GM12878 (cell line): ENCODE measurements around the gene PKD1L1. TPM values are rescaled to one million over a fixed set of nuclear protein-coding genes. Genes with fewer than 3 reads are reported as not detected.
"Not testable (repeated sequence)": the region's sequence is repeated elsewhere in the genome, so short reads cannot be mapped to it uniquely, and the experiment has no call there.

Experiments
- ATAC-seq: fragments of 200-7000 bp; cut with Tn5 transposase; 3 replicates; pipeline ENCODE4 v1.9.1; 2020; ENCODE audit warnings: mild to moderate bottlenecking, moderate library complexity
- BruUV-seq: library from RNA; stranded (reverse); fragments of 400-500 nt; replicated peaks from 2 replicates; lab custom pipeline; 2021; lab: Mats Ljungman, UMichigan
- CTCF ChIA-PET: fragments of 300-600 bp; sonication (Branson Sonifier 250); formaldehyde crosslinking; extraction: SDS; loops from one replicate; lab custom pipeline; 2021; ENCODE audit warnings: inconsistent platforms; lab: Yijun Ruan, JAX
- POLR2A ChIA-PET: fragments of 350-600 bp; formaldehyde crosslinking; extraction: SDS; loops from one replicate; lab custom pipeline; 2021; ENCODE audit warnings: inconsistent platforms; lab: Charles Lee
- RAD21 ChIA-PET: fragments of 300-600 bp; sonication (Branson Sonifier 250); formaldehyde crosslinking; loops from one replicate; lab custom pipeline; 2023; ENCODE audit warnings: antibody characterized with exemption; ENCODE audit not compliant: unreplicated experiment; lab: Charles Lee
- SMC1A ChIA-PET: fragments of 300-600 bp; sonication (Branson Sonifier 250); formaldehyde crosslinking; loops from one replicate; lab custom pipeline; 2023; ENCODE audit not compliant: unreplicated experiment, uncharacterized antibody; lab: Charles Lee
- DNase-seq: peaks from one replicate; pipeline ENCODE4 v3.0.0-alpha.2; 2011; ENCODE audit warnings: low read depth, low spot score
- FAIRE-seq: peaks from 3 replicates; lab custom pipeline; 2011; peaks lifted over from hg19 to GRCh38; lab: Jason Lieb, UNC
- H2AFZ ChIP-seq: 2 replicates; pipeline ENCODE4 v1.6.0; 2011; ENCODE audit warnings: low read depth, low read length, control low read depth; ENCODE audit not compliant: control insufficient read depth
- H3K27ac ChIP-seq: 2 replicates; pipeline ENCODE4 v1.5.1; 2011; ENCODE audit warnings: control low read depth; ENCODE audit not compliant: control insufficient read depth, insufficient read depth
- H3K27me3 ChIP-seq, 2 experiments: replicated peaks in 1 of 2; 2 replicates each; pipeline versions ENCODE4 v1.6.0 to v1.6.1; 2011; ENCODE audit warnings: low read length in 1 of 2; ENCODE audit not compliant: control insufficient read depth in 2 of 2, insufficient read depth in 2 of 2
- H3K36me3 ChIP-seq, 2 experiments: 2 replicates each; pipeline ENCODE4 v1.5.1; 2011; ENCODE audit warnings: low read length in 1 of 2; ENCODE audit not compliant: control insufficient read depth in 2 of 2, insufficient read depth in 2 of 2
- H3K4me1 ChIP-seq: 2 replicates; pipeline ENCODE4 v1.6.1; 2011; ENCODE audit warnings: mild to moderate bottlenecking, low read length, moderate library complexity, mixed read lengths; ENCODE audit not compliant: control insufficient read depth, insufficient read depth
- H3K4me2 ChIP-seq: 2 replicates; pipeline ENCODE4 v1.6.0; 2011; ENCODE audit warnings: control low read depth; ENCODE audit not compliant: control insufficient read depth, insufficient read depth
- H3K4me3 ChIP-seq: fragments of 200-600 bp; sonication (generic); 2 replicates; pipeline ENCODE4 v1.5.1; 2016
- H3K79me2 ChIP-seq: 2 replicates; pipeline ENCODE4 v1.6.0; 2011; ENCODE audit warnings: low read length; ENCODE audit not compliant: control insufficient read depth, insufficient read depth
- H3K9ac ChIP-seq: 2 replicates; pipeline ENCODE4 v1.8.0; 2011; ENCODE audit warnings: low read length, control low read depth, mixed read lengths; ENCODE audit not compliant: control insufficient read depth, insufficient read depth
- H3K9me3 ChIP-seq: replicated peaks from 3 replicates; pipeline ENCODE4 v1.5.1; 2011; ENCODE audit warnings: mild to moderate bottlenecking, low read length; ENCODE audit not compliant: control insufficient read depth, insufficient read depth
- H4K20me1 ChIP-seq: 2 replicates; pipeline ENCODE4 v1.6.0; 2011; ENCODE audit not compliant: control insufficient read depth, insufficient read depth
- CBFB ChIP-seq: IDR thresholded peaks from 2 replicates; pipeline ENCODE4 v1.6.1; 2016; ENCODE audit warnings: antibody characterized with exemption, low read depth
- CTCF ChIP-seq, 3 experiments: IDR thresholded peaks in 2 of 3; conservative IDR thresholded peaks in 1 of 3; 2 replicates each; pipeline ENCODE4 v1.5.1; 2011; ENCODE audit warnings: low read depth in 3 of 3, low read length in 3 of 3, mild to moderate bottlenecking in 3 of 3, control low read depth in 2 of 3, moderate library complexity in 2 of 3, inconsistent platforms in 1 of 3, mixed read lengths in 1 of 3; ENCODE audit not compliant: control insufficient read depth in 2 of 3, insufficient read depth in 1 of 3; ENCODE audit errors: extremely low read depth in 1 of 3
- KLF5 ChIP-seq: fragments of 450-650 bp; IDR thresholded peaks from 2 replicates; pipeline ENCODE4 v1.6.1; 2014; ENCODE audit warnings: mild to moderate bottlenecking; ENCODE audit not compliant: partially characterized antibody
- WGBS: methylation state at CpG from one replicate; pipeline ENCODE4 v1.1.6; 2016; ENCODE audit warnings: low lambda C conversion rate; ENCODE audit not compliant: insufficient replicate concordance, insufficient coverage; ENCODE audit errors: missing lambda C conversion rate; 5-methylcytosine and 5-hydroxymethylcytosine counted together
- in situ Hi-C: fragments of 300-500 bp; cut with MboI; formaldehyde crosslinking; loops from 9 replicates; pipeline ENCODE4 v1.14.3; 2018; ENCODE audit warnings: mixed read lengths
- intact Hi-C: fragments of 100-400 bp; cut with micrococcal nuclease; formaldehyde crosslinking; loops from one replicate; pipeline ENCODE4 v1.14.2; 2022; ENCODE audit not compliant: unreplicated experiment
- polyA plus RNA-seq, 11 experiments: library from polyadenylated mRNA; depleted of rRNA in 4 of 11; unstranded in 6 of 11; stranded (reverse) in 5 of 11; fragments of >200 nt; fragmentation: Nextera tagmentation in 4 of 11; fragmentation: Illumina TruSeq in 1 of 11; extraction: Ambion mirVana in 4 of 11; extraction: Trizol in 1 of 11; gene quantifications; 1 replicate in 1 of 11; 2 replicates in 10 of 11; pipeline versions ENCODE4 v1.2.1 to v1.2.3, GENCODE V29; 2011 to 2016; ENCODE audit warnings: inconsistent platforms in 2 of 11, missing spikeins in 2 of 11, low read depth in 1 of 11
- total RNA-seq, 4 experiments: library from RNA; depleted of rRNA in 3 of 4; stranded (reverse); fragments of >200 nt in 3 of 4; fragmentation: Illumina TruSeq in 1 of 4; extraction: Trizol in 1 of 4; gene quantifications; 2 replicates each; pipeline versions ENCODE4 v1.2.1 to v1.2.3, GENCODE V29; 2013 to 2021

PKD1L1 gene
- total and polyA plus RNA-seq, 10 of the 15 experiments (the other 5 are each of a cell fraction or from before 2014, with no cell fraction given) = under 0.01 to 0.05 (median 0.02) TPM; not detected in 3

GRCh38 chr7:47989607-47990400 lies 41.5 kb upstream of the PKD1L1 start:
- SMC1A ChIA-PET = interaction anchor here (0.8 to 2.7 kb wide), 4 partner anchors 7 to 120 kb away, joined by 3 to 41 read pairs (median 13); no protein-coding TSS in a partner anchor
- 64% methylated on average over 10 of the region's 10 CpGs for WGBS
- POLR2A ChIA-PET, FAIRE-seq, H3K27ac ChIP-seq, ATAC-seq, H3K9ac ChIP-seq, H3K36me3 ChIP-seq, H3K4me2 ChIP-seq, H4K20me1 ChIP-seq, BruUV-seq, DNase-seq, H2AFZ ChIP-seq, H3K9me3 ChIP-seq, H3K4me3 ChIP-seq, H3K4me1 ChIP-seq, H3K79me2 ChIP-seq, H3K27me3 ChIP-seq: not testable (repeated sequence)
- in situ Hi-C loops (loop anchor here (5.0 kb wide), 1 partner anchor 117 kb away; no protein-coding TSS in a partner anchor), intact Hi-C loops (loop anchor here (2.0 kb wide), 1 partner anchor 95 kb away; no protein-coding TSS in a partner anchor)
- CTCF ChIA-PET = interaction anchor here (1.0 to 7.5 kb wide), 4 partner anchors 10 to 118 kb away, joined by 4 to 210 read pairs (median 20); partner anchors contain the start of gene HUS1
- RAD21 ChIA-PET = interaction anchor here (0.7 to 3.3 kb wide), 4 partner anchors 45 to 121 kb away, joined by 3 to 79 read pairs (median 10); no protein-coding TSS in a partner anchor

GRCh38 chr7:47988496-47989386 lies 40.5 kb upstream of the PKD1L1 start:
- ATAC-seq (peak; percentile 41), FAIRE-seq (no peak), DNase-seq (no peak)
- no peaks in the 10 kb centered on the region for H3K36me3 ChIP-seq
- no peak overlapping the region for H2AFZ ChIP-seq
- ChIA-PET SMC1A (interaction anchor here (0.8 to 2.7 kb wide), 5 partner anchors 10 to 121 kb away, joined by 3 to 22 read pairs (median 5); no protein-coding TSS in a partner anchor), POLR2A (no interaction called here), CTCF (interaction anchor here (0.7 to 7.5 kb wide), 11 partner anchors 16 to 166 kb away, joined by 3 to 210 read pairs (median 4); no protein-coding TSS in a partner anchor), RAD21 (interaction anchor here (0.7 to 1.7 kb wide), 4 partner anchors 44 to 122 kb away, joined by 3 to 11 read pairs (median 6); no protein-coding TSS in a partner anchor)
- no peak overlapping the region for H3K9ac ChIP-seq
- H3K27me3 ChIP-seq = no peaks in the 10 kb centered on the region
- H3K79me2 ChIP-seq = no peaks in the 10 kb centered on the region
- WGBS = 45% methylated on average over 8 of the region's 8 CpGs
- H3K4me2 ChIP-seq = no peak overlapping the region
- H3K27ac ChIP-seq = no peak overlapping the region
- in situ Hi-C loops = no loop called here
- H4K20me1 ChIP-seq = no peaks in the 10 kb centered on the region
- H3K4me3 ChIP-seq = no peak overlapping the region
- TF ChIP-seq CBFB (no peak), CTCF (IDR thresholded peaks at IDR 0.05 in 2 of 3, conservative IDR thresholded peaks at IDR 0.05 in 1 of 3; ENCODE audit: control insufficient read depth in 2 of 3, extremely low read depth in 1 of 3, insufficient read depth in 1 of 3, low read depth in 3 of 3, low read length in 3 of 3) (peak; percentile 18 to 48 (median 41); a peak in 3 of 6 replicates), KLF5 (no peak)
- no TSS peak for BruUV-seq
- H3K9me3 ChIP-seq = no peaks in the 10 kb centered on the region
- peaks cover 5% of the 10 kb centered on the region; the same call in 1 of the 2 replicates for H3K4me1 ChIP-seq
- intact Hi-C loops = no loop called here
